Ishikawa (cell line): ENCODE data around the gene GRIP2.

ENCODE experiments used
- CEBPB ChIP-seq: IDR thresholded peaks from 2 replicates; pipeline ENCODE4 v1.6.1; 2012
- CREB1 ChIP-seq: IDR thresholded peaks from 2 replicates; pipeline ENCODE4 v1.6.1; 2012; ENCODE audit warnings: low read depth
- EGR1 ChIP-seq: IDR thresholded peaks from 2 replicates; pipeline ENCODE4 v1.6.1; 2012
- EP300 ChIP-seq: IDR thresholded peaks from 2 replicates; pipeline ENCODE4 v1.6.1; 2012; ENCODE audit warnings: borderline replicate concordance
- FOXM1 ChIP-seq: IDR thresholded peaks from 2 replicates; pipeline ENCODE4 v1.6.1; 2012; ENCODE audit warnings: low read depth, borderline replicate concordance
- NFIC ChIP-seq: IDR thresholded peaks from 2 replicates; pipeline ENCODE4 v1.6.1; 2012
- RAD21 ChIP-seq: IDR thresholded peaks from 2 replicates; pipeline ENCODE4 v1.6.1; 2012; ENCODE audit warnings: low read depth
- TAF1 ChIP-seq: IDR thresholded peaks from 2 replicates; pipeline ENCODE4 v1.6.1; 2012; ENCODE audit warnings: low read depth, mild to moderate bottlenecking
- TCF12 ChIP-seq: IDR thresholded peaks from 2 replicates; pipeline ENCODE4 v1.6.1; 2012; ENCODE audit warnings: low read depth
- TEAD4 ChIP-seq: IDR thresholded peaks from 2 replicates; pipeline ENCODE4 v1.6.1; 2012
- YY1 ChIP-seq: IDR thresholded peaks from 2 replicates; pipeline ENCODE4 v1.6.1; 2012; ENCODE audit warnings: low read depth
- ZBTB7A ChIP-seq: IDR thresholded peaks from 2 replicates; pipeline ENCODE4 v1.6.1; 2012; ENCODE audit warnings: low read depth
- TF ChIP-seq, protein P1 (sequence below): IDR thresholded peaks from 2 replicates; pipeline ENCODE4 v1.6.1; 2012
- TF ChIP-seq, protein P2 (sequence below): IDR thresholded peaks from 2 replicates; pipeline ENCODE4 v1.6.1; 2012
- TF ChIP-seq, protein P3 (sequence below): IDR thresholded peaks from 2 replicates; pipeline ENCODE4 v1.6.1; 2012; ENCODE audit warnings: low read depth, mild to moderate bottlenecking

GRIP2 gene

DNA sequence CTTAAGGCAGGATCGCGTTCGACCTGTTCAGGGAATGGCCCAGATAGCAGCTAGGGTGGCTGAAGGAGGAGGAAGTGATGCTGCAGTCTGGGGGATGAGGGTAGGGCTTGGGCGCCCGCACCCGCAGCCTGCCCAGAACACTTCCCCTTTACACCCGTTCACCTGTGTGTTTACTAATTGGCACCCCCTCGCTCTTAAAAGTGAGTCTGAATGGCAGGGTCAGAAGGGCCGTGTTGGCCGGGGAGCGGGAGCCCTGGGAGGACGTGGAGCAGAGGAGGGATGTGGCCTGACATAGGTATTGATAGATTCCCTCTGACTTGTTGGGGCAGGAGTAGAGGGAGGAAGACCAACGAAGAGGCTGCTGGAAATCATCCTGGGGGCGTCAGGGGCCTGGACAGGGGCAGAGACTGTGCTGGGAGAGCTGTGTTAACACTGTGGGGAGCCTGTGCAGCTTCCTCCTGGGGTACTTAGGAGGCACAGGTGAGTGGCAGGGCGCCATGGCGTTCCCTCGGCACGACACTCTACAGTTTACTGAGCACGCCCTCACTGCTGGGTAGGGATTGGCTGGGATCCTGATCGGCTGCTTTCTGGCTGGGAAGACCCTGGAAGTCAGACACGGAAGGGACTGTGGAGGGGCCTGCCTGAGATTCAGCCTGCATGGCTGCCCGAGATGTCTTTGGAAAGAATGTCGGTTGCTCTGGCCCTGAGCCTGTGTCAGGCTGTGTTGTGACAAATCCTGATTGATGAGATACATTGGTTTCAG lies 86.1 kb downstream of the GRIP2 start:
- TF ChIP-seq NFIC: no peak
- TF ChIP-seq, protein P1, sequence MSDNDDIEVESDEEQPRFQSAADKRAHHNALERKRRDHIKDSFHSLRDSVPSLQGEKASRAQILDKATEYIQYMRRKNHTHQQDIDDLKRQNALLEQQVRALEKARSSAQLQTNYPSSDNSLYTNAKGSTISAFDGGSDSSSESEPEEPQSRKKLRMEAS: no peak
- TF ChIP-seq TAF1: no peak
- TF ChIP-seq RAD21: no peak
- TF ChIP-seq, protein P2, sequence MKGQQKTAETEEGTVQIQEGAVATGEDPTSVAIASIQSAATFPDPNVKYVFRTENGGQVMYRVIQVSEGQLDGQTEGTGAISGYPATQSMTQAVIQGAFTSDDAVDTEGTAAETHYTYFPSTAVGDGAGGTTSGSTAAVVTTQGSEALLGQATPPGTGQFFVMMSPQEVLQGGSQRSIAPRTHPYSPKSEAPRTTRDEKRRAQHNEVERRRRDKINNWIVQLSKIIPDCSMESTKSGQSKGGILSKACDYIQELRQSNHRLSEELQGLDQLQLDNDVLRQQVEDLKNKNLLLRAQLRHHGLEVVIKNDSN: no peak
- no peak for TF ChIP-seq CREB1
- TF ChIP-seq EGR1: no peak
- TF ChIP-seq TCF12: no peak; the same call in 1 of the 2 replicates
- TF ChIP-seq YY1: no peak
- TF ChIP-seq TEAD4: no peak
- TF ChIP-seq EP300: no peak
- TF ChIP-seq ZBTB7A: no peak
- TF ChIP-seq CEBPB: no peak
- TF ChIP-seq FOXM1: no peak
- TF ChIP-seq, protein P3, sequence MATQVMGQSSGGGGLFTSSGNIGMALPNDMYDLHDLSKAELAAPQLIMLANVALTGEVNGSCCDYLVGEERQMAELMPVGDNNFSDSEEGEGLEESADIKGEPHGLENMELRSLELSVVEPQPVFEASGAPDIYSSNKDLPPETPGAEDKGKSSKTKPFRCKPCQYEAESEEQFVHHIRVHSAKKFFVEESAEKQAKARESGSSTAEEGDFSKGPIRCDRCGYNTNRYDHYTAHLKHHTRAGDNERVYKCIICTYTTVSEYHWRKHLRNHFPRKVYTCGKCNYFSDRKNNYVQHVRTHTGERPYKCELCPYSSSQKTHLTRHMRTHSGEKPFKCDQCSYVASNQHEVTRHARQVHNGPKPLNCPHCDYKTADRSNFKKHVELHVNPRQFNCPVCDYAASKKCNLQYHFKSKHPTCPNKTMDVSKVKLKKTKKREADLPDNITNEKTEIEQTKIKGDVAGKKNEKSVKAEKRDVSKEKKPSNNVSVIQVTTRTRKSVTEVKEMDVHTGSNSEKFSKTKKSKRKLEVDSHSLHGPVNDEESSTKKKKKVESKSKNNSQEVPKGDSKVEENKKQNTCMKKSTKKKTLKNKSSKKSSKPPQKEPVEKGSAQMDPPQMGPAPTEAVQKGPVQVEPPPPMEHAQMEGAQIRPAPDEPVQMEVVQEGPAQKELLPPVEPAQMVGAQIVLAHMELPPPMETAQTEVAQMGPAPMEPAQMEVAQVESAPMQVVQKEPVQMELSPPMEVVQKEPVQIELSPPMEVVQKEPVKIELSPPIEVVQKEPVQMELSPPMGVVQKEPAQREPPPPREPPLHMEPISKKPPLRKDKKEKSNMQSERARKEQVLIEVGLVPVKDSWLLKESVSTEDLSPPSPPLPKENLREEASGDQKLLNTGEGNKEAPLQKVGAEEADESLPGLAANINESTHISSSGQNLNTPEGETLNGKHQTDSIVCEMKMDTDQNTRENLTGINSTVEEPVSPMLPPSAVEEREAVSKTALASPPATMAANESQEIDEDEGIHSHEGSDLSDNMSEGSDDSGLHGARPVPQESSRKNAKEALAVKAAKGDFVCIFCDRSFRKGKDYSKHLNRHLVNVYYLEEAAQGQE: no peak

DNA sequence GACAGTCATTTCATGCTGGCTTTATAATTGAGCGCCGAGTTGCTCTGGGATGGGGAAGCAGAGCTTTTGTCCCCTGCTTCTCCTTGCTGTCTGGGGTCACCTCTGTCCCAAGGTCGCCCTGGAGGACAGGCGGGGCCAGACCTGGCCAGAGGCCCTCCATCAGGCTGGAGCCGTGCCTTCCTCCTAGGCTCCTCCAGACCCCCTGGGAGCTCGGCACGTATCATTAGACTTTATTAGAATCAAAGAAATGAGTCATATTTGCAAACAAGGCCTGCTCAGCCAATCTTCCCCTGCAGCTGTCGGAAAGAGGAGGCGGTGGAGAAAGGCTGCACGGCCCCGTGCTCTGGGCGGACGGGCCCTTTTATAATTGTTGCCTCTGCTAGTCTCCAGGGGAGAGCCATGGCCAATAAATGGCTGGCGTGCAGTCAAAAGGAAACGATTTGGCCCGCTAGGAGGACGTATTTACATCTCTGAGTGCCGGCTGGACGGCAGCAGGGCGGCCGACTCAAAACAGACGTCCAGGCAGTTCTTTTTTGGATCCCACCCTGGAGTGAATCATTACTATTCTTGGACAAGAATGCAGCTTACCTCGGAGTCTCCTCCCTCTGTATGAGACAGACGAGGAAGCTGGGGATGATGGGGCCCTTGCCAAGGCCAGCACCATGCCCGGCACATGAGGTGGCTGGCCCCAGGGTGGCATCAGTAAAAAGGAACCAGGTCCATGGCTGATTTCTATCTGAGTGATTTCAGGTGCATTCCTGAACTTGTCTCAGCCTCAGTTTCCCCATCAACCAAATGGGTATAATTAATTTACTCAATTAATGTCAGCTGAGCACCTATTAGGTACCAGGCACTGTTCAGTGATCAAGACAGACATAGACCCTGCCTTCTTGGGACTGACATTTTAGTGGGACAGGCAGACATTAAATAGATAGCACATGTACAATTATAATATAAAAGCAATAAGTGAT lies 87.1 kb downstream of the GRIP2 start:
- 0 out of 2 replicates have a peak, but pooled peaks have one; percentile 19 for TF ChIP-seq CEBPB
- TF ChIP-seq TAF1: no peak
- no peak for TF ChIP-seq CREB1
- TF ChIP-seq TCF12: peak; percentile 97
- TF ChIP-seq, protein P1: no peak
- TF ChIP-seq EP300: peak; percentile 92
- peak; percentile 66 for TF ChIP-seq FOXM1
- TF ChIP-seq RAD21: peak; percentile 12; the same call in 1 of the 2 replicates
- TF ChIP-seq, protein P2: peak; percentile 27; the same call in 1 of the 2 replicates
- TF ChIP-seq NFIC: peak; percentile 98
- TF ChIP-seq TEAD4: peak; percentile 67
- TF ChIP-seq EGR1: no peak; the same call in 1 of the 2 replicates

DNA sequence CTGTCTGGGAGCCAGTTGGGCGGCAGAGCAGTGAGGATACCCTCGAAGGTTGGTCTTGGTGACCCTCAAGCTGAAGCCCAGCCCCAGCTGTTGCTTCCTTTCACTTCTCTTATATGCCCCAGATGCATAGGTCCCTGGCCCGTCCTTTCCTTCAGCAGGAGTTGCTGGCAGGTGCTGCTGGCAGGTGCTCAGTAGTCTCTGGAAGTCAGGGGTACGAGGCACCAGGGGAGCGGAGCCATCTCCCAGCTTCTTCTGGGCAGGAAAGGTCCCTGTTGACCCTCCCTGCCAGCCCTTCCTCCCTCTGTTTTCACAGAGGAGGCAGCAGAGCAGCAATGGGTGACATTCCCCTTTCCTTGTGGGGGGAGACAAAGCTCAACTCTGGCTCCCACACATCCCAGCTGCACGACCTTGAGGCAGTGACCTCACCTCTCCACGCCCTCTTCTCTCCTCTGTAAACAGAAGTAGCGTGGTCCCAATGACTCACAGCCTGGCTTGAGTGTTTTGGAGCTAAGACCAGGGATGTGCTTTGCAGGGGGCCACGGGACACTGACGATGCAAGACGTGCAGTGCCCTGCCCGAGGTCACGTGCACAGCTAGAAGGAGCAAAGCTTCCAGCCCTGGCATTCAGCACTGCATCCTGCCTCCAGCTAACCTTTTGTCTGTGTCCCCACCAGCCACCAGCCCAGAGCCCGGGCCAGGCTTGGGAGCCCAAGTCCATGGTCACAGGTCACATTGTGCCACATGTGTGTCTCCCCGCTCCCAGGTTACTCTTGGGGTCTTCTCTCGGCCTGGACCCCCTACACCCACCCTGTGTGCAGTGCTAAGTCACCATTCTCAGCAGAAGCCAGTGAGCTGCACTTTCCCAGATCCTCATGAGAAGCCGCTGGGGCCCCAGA lies 88.0 kb downstream of the GRIP2 start:
- no peak for TF ChIP-seq EGR1
- TF ChIP-seq CEBPB: no peak
- no peak for TF ChIP-seq TAF1
- no peak for TF ChIP-seq NFIC
- TF ChIP-seq, protein P1: 0 out of 2 replicates have a peak, but pooled peaks have one; percentile 23
- TF ChIP-seq, protein P2: peak; percentile 71
- TF ChIP-seq FOXM1: no peak
- no peak for TF ChIP-seq RAD21
- TF ChIP-seq EP300: no peak
- no peak for TF ChIP-seq CREB1
- TF ChIP-seq, protein P3: no peak
- no peak for TF ChIP-seq ZBTB7A
- no peak for TF ChIP-seq YY1
- no peak for TF ChIP-seq TEAD4
- no peak for TF ChIP-seq TCF12
